ENCODE results near the gene ZNF177.

GRCh38 chr19:9323919-9324583 lies 38.8 kb upstream of the ZNF177 start, which contains the start of gene ZNF559:
- TF ChIP-seq POLR2A (IDR thresholded peaks at IDR 0.05) (peak in 1 of 2 donors; percentile 5), CTCF (IDR thresholded peaks at IDR 0.05) (peak in 1 of 3 experiments; percentile 11), POLR2AphosphoS5 (IDR thresholded peaks at IDR 0.05; ENCODE audit: insufficient read depth in 1 of 2, low read depth in 1 of 2) (peak; percentile 78 to 93)
